Naive thymus-derived CD4-positive, alpha-beta T cell (primary cell): Measurements from ENCODE around the gene ANKFN1. TPM values are rescaled to one million over a fixed set of nuclear protein-coding genes. Genes with fewer than 3 reads are reported as not detected.

ENCODE experiments used
- ATAC-seq: fragments of 150-1000 bp; cut with Tn5 transposase; 2 replicates; pipeline ENCODE4 v1.10.0; 2021; ENCODE audit warnings: mild to moderate bottlenecking, moderate library complexity
- CTCF ChIA-PET: fragments of 350-600 bp; sonication (Branson Sonifier 250); formaldehyde crosslinking; loops from one replicate; lab custom pipeline; 2021; ENCODE audit warnings: antibody characterized with exemption; lab: Charles Lee
- POLR2A ChIA-PET: fragments of 350-600 bp; sonication (Branson Sonifier 250); formaldehyde crosslinking; loops from one replicate; lab custom pipeline; 2021; ENCODE audit warnings: antibody characterized with exemption, inconsistent platforms; lab: Charles Lee
- DNase-seq, 9 donors: peaks; one replicate each; pipeline versions ENCODE4 v3.0.0 to v3.0.0-alpha.2; 2020 to 2022; ENCODE audit warnings: mixed read lengths in 1 of 9
- H3K27ac ChIP-seq: one replicate; pipeline ENCODE4 v1.7.0; 2013; ENCODE audit warnings: mild to moderate bottlenecking, low read depth, low read length, moderate library complexity
- H3K27me3 ChIP-seq, 2 donors: one replicate each; pipeline ENCODE4 v1.7.0; 2013; ENCODE audit warnings: low read length in 2 of 2, mild to moderate bottlenecking in 2 of 2, moderate library complexity in 2 of 2; ENCODE audit not compliant: control insufficient read depth in 2 of 2, insufficient read depth in 2 of 2
- H3K36me3 ChIP-seq, 3 experiments: 1 replicate in 2 of 3; 2 replicates in 1 of 3; pipeline ENCODE4 v1.7.0; 2013; ENCODE audit warnings: low read length in 3 of 3, mild to moderate bottlenecking in 3 of 3, moderate library complexity in 1 of 3; ENCODE audit not compliant: insufficient read depth in 3 of 3, control insufficient read depth in 2 of 3
- H3K4me1 ChIP-seq, 2 donors: one replicate each; pipeline ENCODE4 v1.7.0; 2013; ENCODE audit warnings: low read length in 2 of 2, mild to moderate bottlenecking in 2 of 2, moderate library complexity in 1 of 2; ENCODE audit not compliant: control insufficient read depth in 2 of 2, insufficient read depth in 2 of 2
- H3K4me3 ChIP-seq: 2 replicates; pipeline ENCODE4 v1.7.0; 2013; ENCODE audit warnings: mild to moderate bottlenecking, low read length
- H3K9me3 ChIP-seq, 3 experiments: 1 replicate in 2 of 3; 2 replicates in 1 of 3; pipeline ENCODE4 v1.7.0; 2013; ENCODE audit warnings: low read length in 3 of 3; ENCODE audit not compliant: control insufficient read depth in 2 of 3
- H3K27ac Mint-ChIP-seq, 9 donors: one replicate each; pipeline ENCODE4 v1.8.0; 2020 to 2022; ENCODE audit warnings: mixed read lengths in 9 of 9, mild to moderate bottlenecking in 8 of 9, moderate library complexity in 5 of 9, inconsistent platforms in 2 of 9
- H3K27me3 Mint-ChIP-seq, 5 donors: one replicate each; pipeline ENCODE4 v1.8.0; 2021 to 2022; ENCODE audit warnings: mixed read lengths in 5 of 5, mild to moderate bottlenecking in 1 of 5
- H3K36me3 Mint-ChIP-seq, 5 donors: one replicate each; pipeline ENCODE4 v1.8.0; 2020 to 2022; ENCODE audit warnings: mixed read lengths in 5 of 5, mild to moderate bottlenecking in 3 of 5, inconsistent platforms in 1 of 5
- H3K4me1 Mint-ChIP-seq, 7 donors: one replicate each; pipeline ENCODE4 v1.8.0; 2020 to 2022; ENCODE audit warnings: mixed read lengths in 7 of 7, mild to moderate bottlenecking in 3 of 7, inconsistent platforms in 1 of 7
- H3K4me3 Mint-ChIP-seq, 10 donors: one replicate each; pipeline ENCODE4 v1.8.0; 2020 to 2022; ENCODE audit warnings: mild to moderate bottlenecking in 10 of 10, mixed read lengths in 10 of 10, moderate library complexity in 6 of 10, inconsistent platforms in 2 of 10
- H3K9me3 Mint-ChIP-seq, 11 donors: one replicate each; pipeline ENCODE4 v1.8.0; 2020 to 2022; ENCODE audit warnings: mixed read lengths in 11 of 11, mild to moderate bottlenecking in 4 of 11, inconsistent platforms in 1 of 11, moderate library complexity in 1 of 11
- intact Hi-C, 2 donors: fragments of 100-400 bp; cut with micrococcal nuclease; formaldehyde crosslinking; loops; one replicate each; pipeline ENCODE4 v1.15.1; 2023
- polyA plus RNA-seq, 2 donors: library from polyadenylated mRNA; unstranded; fragments of 300-500 nt; fragmentation: Illumina TruSeq; gene quantifications; one replicate each; pipeline ENCODE4 v1.2.3, GENCODE V29; 2021
- total RNA-seq, 6 experiments: library from RNA in 5 of 6; stranded (reverse) in 5 of 6; gene quantifications; 1 replicate in 5 of 6; 2 replicates in 1 of 6; pipeline ENCODE4 v1.2.3 and lab custom pipeline; 2021 to 2026

ANKFN1 gene
- total and polyA plus RNA-seq, 7 experiments from 2014 or later, result not detected

DNA sequence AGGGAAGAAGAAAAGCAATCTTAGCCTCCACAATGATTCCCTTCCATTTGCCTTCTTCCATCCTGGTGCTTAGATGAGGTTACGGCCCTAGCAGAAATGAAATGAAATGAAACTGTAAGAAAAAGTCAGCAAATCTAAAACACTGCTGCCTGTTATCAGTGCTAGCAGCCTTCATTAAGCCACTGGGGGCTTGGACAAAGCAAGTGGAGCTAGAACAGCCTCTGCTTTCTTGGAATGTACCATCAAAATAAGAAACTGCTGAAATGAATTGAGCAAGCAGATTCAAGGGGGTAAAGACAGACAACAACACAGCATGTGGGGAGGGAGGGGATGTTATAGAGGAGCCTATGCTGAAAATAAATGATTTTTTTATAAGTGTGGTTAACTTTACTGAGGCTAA is 5.1 kb downstream of the ANKFN1 start:
- no peaks in the 10 kb centered on the region for H3K9me3 ChIP-seq
- no peaks in the 10 kb centered on the region for H3K4me1 ChIP-seq
- H3K4me3 ChIP-seq, result no peak overlapping the region
- H3K4me3 Mint-ChIP-seq, result no peak overlapping the region
- H3K36me3 ChIP-seq, result no peaks in the 10 kb centered on the region
- intact Hi-C loops, result no loop called here
- peaks cover 3 to 28% (median 7%) of the 10 kb centered on the region in 5 donors for H3K27me3 Mint-ChIP-seq
- H3K36me3 Mint-ChIP-seq, result no peaks in the 10 kb centered on the region
- peaks cover 0 to 1% (median 0%) of the 10 kb centered on the region in 11 donors for H3K9me3 Mint-ChIP-seq
- H3K27me3 ChIP-seq, result no peaks in the 10 kb centered on the region
- POLR2A ChIA-PET, result no interaction called here
- DNase-seq (no peak), ATAC-seq (no peak)
- CTCF ChIA-PET, result interaction anchor here (0.6 kb wide), 1 partner anchor 207 kb away, joined by 3 read pairs; no protein-coding TSS in a partner anchor
- no peak overlapping the region for H3K27ac ChIP-seq
- H3K27ac Mint-ChIP-seq, result no peak overlapping the region
- H3K4me1 Mint-ChIP-seq, result peaks cover 0 to 5% (median 0%) of the 10 kb centered on the region in 7 donors

DNA sequence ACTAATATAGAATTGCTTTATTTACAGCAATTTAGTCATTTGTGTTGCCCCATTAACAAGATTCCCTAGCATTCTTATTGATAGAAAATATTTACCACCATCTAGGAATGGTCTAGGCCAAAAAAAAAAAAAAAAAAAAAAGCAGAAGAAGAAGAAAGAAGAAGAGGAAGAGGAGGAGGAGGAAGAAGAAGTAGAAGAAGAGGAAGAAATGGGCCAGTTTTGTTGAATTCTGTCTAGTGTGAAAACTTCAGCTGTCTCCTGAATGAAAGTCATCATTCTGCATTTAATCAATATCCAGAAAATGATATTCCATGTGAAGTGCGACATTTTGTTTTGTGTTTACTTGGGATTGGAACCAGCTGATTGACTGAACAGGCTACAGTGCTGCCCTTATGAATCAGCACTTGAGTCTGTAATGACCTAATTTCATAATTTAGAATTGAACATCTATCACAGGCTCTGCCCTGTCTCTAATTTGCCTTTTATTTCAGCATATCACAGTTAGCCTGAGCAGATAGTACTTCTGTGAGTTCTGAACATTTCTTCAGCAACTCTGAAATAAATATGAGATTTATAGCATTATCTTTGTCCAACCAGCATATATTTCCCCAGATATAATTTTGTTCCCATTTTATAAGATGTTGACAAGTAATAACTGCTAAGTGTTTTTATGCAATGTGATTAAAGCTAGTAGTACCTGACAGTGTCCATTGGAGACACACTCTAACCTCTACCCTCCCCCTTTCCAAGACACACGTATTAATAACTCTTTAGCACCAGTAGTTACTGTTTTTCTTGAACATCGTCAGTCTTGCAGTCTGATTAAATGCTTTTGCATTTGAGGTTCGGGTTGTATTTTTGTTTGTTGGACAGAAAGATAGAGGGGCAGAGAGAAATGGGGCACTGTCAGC is 5.9 kb downstream of the ANKFN1 start:
- Mint-ChIP-seq H3K4me3 (no peak overlapping the region), H3K27ac (no peak overlapping the region), H3K4me1 (peaks cover 0 to 5% (median 0%) of the 10 kb centered on the region in 7 donors), H3K27me3 (peaks cover 3 to 23% (median 7%) of the 10 kb centered on the region in 5 donors), H3K36me3 (no peaks in the 10 kb centered on the region), H3K9me3 (peaks cover 0 to 1% (median 0%) of the 10 kb centered on the region in 11 donors)
- Histone ChIP-seq H3K27me3 (no peaks in the 10 kb centered on the region), H3K36me3 (no peaks in the 10 kb centered on the region), H3K4me1 (no peaks in the 10 kb centered on the region), H3K4me3 (no peak overlapping the region), H3K9me3 (no peaks in the 10 kb centered on the region), H3K27ac (no peak overlapping the region)
- CTCF ChIA-PET, result interaction anchor here (1.2 kb wide), 1 partner anchor 119 kb away, joined by 4 read pairs; no protein-coding TSS in a partner anchor
- POLR2A ChIA-PET, result no interaction called here
- DNase-seq (no peak), ATAC-seq (no peak)
- intact Hi-C loops, result no loop called here

DNA sequence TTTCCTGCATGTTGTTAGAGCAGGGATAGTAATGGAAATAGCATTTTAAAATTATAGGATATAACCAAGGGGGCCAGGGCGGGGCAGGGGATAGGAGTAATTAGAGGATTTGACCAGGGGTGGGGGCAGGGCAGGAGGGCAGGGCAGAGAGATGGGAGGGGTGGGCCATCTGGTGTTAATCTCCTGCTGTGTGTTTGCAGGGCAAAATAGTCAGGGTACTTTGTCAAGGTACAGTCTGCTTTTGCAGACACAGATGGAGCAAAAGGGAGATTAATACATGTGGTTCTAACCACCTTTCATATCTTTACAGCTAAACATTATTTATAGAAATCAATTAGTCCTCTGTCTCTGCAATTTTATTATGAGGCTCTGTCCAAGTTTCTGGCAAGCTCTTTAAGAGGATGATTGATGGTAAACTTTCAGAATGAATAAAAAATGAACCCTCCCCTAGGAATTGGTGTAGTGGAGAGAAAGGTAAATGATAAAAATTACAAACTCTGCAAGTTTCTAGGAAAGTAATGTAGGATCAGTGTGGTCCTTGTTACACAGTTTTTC is 6.6 kb downstream of the ANKFN1 start:
- H3K27me3 Mint-ChIP-seq, result peaks cover 3 to 23% (median 7%) of the 10 kb centered on the region in 5 donors
- Histone ChIP-seq H3K9me3 (no peaks in the 10 kb centered on the region), H3K4me3 (no peak overlapping the region), H3K36me3 (no peaks in the 10 kb centered on the region), H3K27me3 (no peaks in the 10 kb centered on the region), H3K4me1 (no peaks in the 10 kb centered on the region), H3K27ac (no peak overlapping the region)
- no peaks in the 10 kb centered on the region for H3K36me3 Mint-ChIP-seq
- DNase-seq (no peak), ATAC-seq (no peak)
- H3K4me1 Mint-ChIP-seq, result peaks cover 0 to 5% (median 0%) of the 10 kb centered on the region in 7 donors
- CTCF ChIA-PET, result interaction anchor here (1.2 kb wide), 1 partner anchor 119 kb away, joined by 4 read pairs; no protein-coding TSS in a partner anchor
- H3K4me3 Mint-ChIP-seq, result no peak overlapping the region
- peaks cover 0 to 1% (median 0%) of the 10 kb centered on the region in 11 donors for H3K9me3 Mint-ChIP-seq
- intact Hi-C loops, result no loop called here
- POLR2A ChIA-PET, result no interaction called here
- H3K27ac Mint-ChIP-seq, result no peak overlapping the region

DNA sequence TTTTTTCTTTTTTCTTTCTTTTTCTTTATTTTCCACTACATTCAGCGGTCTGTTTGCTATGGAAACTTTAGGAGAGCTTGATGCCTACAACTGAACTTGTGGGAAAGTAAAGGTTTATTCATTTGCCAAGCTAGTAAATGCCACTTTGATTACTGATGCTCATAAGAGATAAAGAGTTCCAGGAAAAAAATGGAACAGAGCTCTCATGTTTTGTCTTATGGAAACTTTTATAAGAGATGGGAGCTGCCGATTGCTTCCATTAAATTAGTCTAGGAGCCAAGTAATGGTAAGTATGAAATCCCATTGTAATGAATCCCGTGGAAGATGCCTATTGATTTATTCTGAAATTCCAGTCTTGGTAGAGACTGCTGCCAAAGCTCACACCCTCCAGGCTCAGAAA is 7.1 kb downstream of the ANKFN1 start:
- H3K27me3 ChIP-seq, result no peaks in the 10 kb centered on the region
- no peaks in the 10 kb centered on the region for H3K36me3 Mint-ChIP-seq
- H3K4me1 Mint-ChIP-seq, result peaks cover 0 to 5% (median 0%) of the 10 kb centered on the region in 7 donors
- H3K36me3 ChIP-seq, result no peaks in the 10 kb centered on the region
- H3K27ac ChIP-seq, result no peak overlapping the region
- ChIA-PET CTCF (no interaction called here), POLR2A (no interaction called here)
- no peaks in the 10 kb centered on the region for H3K4me1 ChIP-seq
- no peak overlapping the region for H3K27ac Mint-ChIP-seq
- intact Hi-C loops, result no loop called here
- ATAC-seq (no peak), DNase-seq (no peak)
- H3K9me3 Mint-ChIP-seq, result peaks cover 0 to 1% (median 0%) of the 10 kb centered on the region in 11 donors
- no peak overlapping the region for H3K4me3 Mint-ChIP-seq
- H3K9me3 ChIP-seq, result no peaks in the 10 kb centered on the region
- peaks cover 3 to 23% (median 7%) of the 10 kb centered on the region in 5 donors for H3K27me3 Mint-ChIP-seq
- H3K4me3 ChIP-seq, result no peak overlapping the region

DNA sequence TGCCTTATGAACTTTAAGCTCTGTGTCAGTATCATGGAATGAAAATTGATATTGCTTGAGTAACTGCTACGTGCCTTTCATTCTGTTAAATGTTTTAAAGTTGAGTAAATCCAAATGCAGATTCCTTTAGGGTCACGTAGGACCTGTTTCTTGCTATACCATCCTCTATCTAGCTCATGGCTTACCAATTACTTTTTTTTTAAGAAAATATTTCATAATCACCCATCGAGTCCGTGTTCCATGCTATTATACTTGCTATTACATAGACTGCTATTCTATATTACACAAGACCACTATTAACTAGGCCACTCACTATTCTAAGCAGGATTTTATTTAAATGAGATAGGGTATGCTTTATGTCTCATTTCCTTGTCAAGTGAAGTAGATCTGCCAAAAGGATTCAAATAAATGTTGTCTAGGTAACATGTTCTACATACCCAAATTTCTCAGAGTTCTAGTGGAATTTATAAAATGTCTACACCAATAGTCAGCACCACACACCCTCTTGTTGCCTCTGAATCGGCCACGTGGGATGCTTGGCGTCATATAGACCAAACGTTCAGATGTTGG is 11.9 kb downstream of the ANKFN1 start:
- peaks cover 0 to 2% (median 0%) of the 10 kb centered on the region in 11 donors for H3K9me3 Mint-ChIP-seq
- Histone ChIP-seq H3K9me3 (no peaks in the 10 kb centered on the region), H3K4me1 (no peaks in the 10 kb centered on the region), H3K27me3 (no peaks in the 10 kb centered on the region), H3K36me3 (no peaks in the 10 kb centered on the region), H3K4me3 (no peak overlapping the region), H3K27ac (no peak overlapping the region)
- peaks cover 0 to 21% (median 0%) of the 10 kb centered on the region in 5 donors for H3K27me3 Mint-ChIP-seq
- H3K4me3 Mint-ChIP-seq, result no peak overlapping the region
- no peak for DNase-seq
- POLR2A ChIA-PET, result no interaction called here
- H3K27ac Mint-ChIP-seq, result no peak overlapping the region
- no peaks in the 10 kb centered on the region for H3K36me3 Mint-ChIP-seq
- intact Hi-C loops, result no loop called here
- ATAC-seq, result no peak
- no peaks in the 10 kb centered on the region for H3K4me1 Mint-ChIP-seq
- CTCF ChIA-PET, result no interaction called here

DNA sequence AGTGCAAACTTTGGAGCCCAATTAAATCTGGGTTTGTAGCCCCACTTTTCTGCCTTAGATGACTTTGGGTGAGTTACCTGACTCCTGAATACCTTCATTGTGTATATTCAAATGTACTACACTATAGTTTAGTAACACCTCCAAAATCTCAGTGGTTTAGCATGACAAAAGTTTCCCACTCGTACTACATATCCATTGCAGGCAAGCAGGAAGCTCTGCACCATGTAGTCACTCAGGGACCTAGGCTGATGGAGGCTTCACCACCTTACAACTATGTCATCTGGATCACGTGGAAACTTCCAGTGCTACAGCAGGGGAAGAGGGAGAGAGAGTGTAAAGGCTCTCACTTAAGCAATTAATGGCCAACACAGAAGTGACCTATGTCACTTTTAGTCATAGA is 14.2 kb downstream of the ANKFN1 start:
- Histone ChIP-seq H3K4me3 (no peak overlapping the region), H3K36me3 (no peaks in the 10 kb centered on the region), H3K4me1 (no peaks in the 10 kb centered on the region), H3K27me3 (no peaks in the 10 kb centered on the region), H3K9me3 (no peaks in the 10 kb centered on the region), H3K27ac (no peak overlapping the region)
- intact Hi-C loops, result no loop called here
- POLR2A ChIA-PET, result no interaction called here
- no peak overlapping the region for H3K27ac Mint-ChIP-seq
- H3K9me3 Mint-ChIP-seq, result peaks cover 0 to 2% (median 0%) of the 10 kb centered on the region in 11 donors
- no peak for ATAC-seq
- H3K4me1 Mint-ChIP-seq, result no peaks in the 10 kb centered on the region
- no peak for DNase-seq
- CTCF ChIA-PET, result no interaction called here
- H3K36me3 Mint-ChIP-seq, result no peaks in the 10 kb centered on the region
- H3K27me3 Mint-ChIP-seq, result peaks cover 0 to 14% (median 0%) of the 10 kb centered on the region in 5 donors
- no peak overlapping the region for H3K4me3 Mint-ChIP-seq
